Measurements from ENCODE around the gene CPLX4.
"Not testable (repeated sequence)": the region's sequence is repeated elsewhere in the genome, so short reads cannot be mapped to it uniquely, and the experiment has no call there.

CPLX4 gene

GRCh38 chr18:59269563-59270119 lies 48.8 kb downstream of the CPLX4 start:
- DNase-seq (ENCODE audit: low read depth in 2 of 2), result no peak

GRCh38 chr18:59268721-59269562 lies 49.5 kb downstream of the CPLX4 start:
- no peak for DNase-seq (ENCODE audit: low read depth in 2 of 2)

- no peak for DNase-seq (ENCODE audit: low read depth in 2 of 2)
These were observed 50.2 kb downstream of the CPLX4 start for GRCh38 chr18:59268127-59268720.

GRCh38 chr18:59267503-59268126 lies 50.8 kb downstream of the CPLX4 start:
- DNase-seq (ENCODE audit: low read depth in 2 of 2), result no peak

- no peak for DNase-seq (ENCODE audit: low read depth in 2 of 2)
These were observed 51.5 kb downstream of the CPLX4 start for GRCh38 chr18:59266886-59267502.

GRCh38 chr18:59266459-59266858 lies 52.0 kb downstream of the CPLX4 start:
- DNase-seq (ENCODE audit: low read depth in 2 of 2), result no peak

GRCh38 chr18:59265974-59266369 lies 52.5 kb downstream of the CPLX4 start:
- DNase-seq (ENCODE audit: low read depth in 2 of 2), result no peak

- DNase-seq (ENCODE audit: low read depth in 2 of 2), result no peak
These were observed 53.0 kb downstream of the CPLX4 start for GRCh38 chr18:59265246-59265973.

GRCh38 chr18:59264651-59265245 lies 53.7 kb downstream of the CPLX4 start:
- DNase-seq (ENCODE audit: low read depth in 2 of 2), result no peak

- DNase-seq (ENCODE audit: low read depth in 2 of 2), result no peak
These were observed 54.3 kb downstream of the CPLX4 start for GRCh38 chr18:59264121-59264571.

- no peak for DNase-seq (ENCODE audit: low read depth in 2 of 2)
These were observed 54.8 kb downstream of the CPLX4 start for GRCh38 chr18:59263661-59264060.

GRCh38 chr18:59262243-59262642 lies 56.2 kb downstream of the CPLX4 start:
- DNase-seq (ENCODE audit: low read depth in 2 of 2), result not testable (repeated sequence)

GRCh38 chr18:59261842-59262241 lies 56.6 kb downstream of the CPLX4 start:
- not testable (repeated sequence) for DNase-seq (ENCODE audit: low read depth in 2 of 2)

GRCh38 chr18:59255491-59255890 lies 63.0 kb downstream of the CPLX4 start:
- DNase-seq (ENCODE audit: low read depth in 2 of 2), result not testable (repeated sequence)

- no peak for DNase-seq (ENCODE audit: low read depth in 2 of 2)
These were observed 69.2 kb downstream of the CPLX4 start for GRCh38 chr18:59249199-59249774.

GRCh38 chr18:59246796-59247195 lies 71.7 kb downstream of the CPLX4 start:
- DNase-seq (ENCODE audit: low read depth in 2 of 2), result no peak
